ENCODE data around the gene TMEM205. TPM values are rescaled to one million over a fixed set of nuclear protein-coding genes. Genes with fewer than 3 reads are reported as not detected.
A peak's percentile ranks its signal among the peaks of the same experiment; 100 is the strongest.

The TMEM205 gene
- total and polyA plus RNA-seq, 2 of the 13 experiments (the other 11 are each of a cell fraction or from before 2014, with no cell fraction given), result 45.5 to 98.7 TPM

DNA sequence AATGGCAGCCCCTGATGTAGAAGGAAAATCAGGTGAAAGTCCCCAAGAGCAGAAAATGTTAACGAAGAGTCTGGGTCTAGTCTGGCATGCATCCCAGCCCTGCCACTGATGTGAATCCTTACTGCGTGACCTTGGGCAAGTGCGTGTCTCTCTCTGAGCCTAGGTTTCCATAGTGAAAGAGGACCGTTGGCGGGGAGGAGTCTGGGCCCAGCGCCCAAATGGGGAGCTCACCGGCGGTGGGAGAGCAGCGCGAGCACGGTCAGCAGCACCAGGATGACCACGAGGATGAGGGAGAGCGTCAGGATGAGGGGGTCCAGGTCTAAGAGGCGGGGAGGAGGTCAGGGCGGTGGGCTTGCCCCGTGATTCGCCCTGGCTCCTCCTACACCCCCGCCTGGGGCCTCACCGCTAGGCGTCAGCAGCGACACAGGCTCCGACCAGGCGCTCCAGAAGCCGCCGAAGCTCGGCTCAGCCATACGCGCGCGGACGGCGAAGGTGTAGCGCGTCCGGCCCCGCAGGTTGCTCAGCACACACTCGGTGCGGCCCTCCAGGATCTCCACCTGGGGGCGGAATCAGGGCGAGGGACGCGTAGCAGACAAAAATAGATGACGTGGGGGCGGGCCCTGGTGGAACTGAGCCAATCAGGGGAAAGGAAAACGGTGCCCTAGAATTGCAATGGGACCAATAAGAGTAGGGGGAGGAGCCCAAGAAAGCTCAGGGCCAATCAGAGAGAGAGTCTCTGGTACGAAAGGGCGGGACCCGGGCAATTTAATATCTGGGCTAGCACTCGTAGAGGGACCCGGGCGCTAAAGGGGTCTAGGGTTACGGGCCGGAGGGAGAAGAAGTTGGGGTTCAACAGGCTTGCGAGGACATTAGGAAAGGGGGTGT, 34.8 kb upstream of the TMEM205 start (continued):
- TF ChIP-seq ZNF567 (CRISPR knock-in tag; IDR thresholded peaks at IDR 0.05; ENCODE audit: borderline replicate concordance), result peak; percentile 66; the same call in 1 of the 2 replicates
- 0 out of 2 replicates have a peak, but pooled peaks have one; percentile 59 for TF ChIP-seq ZNF616 (CRISPR knock-in tag; IDR thresholded peaks at IDR 0.05; ENCODE audit: low read depth)
- no peak for TF ChIP-seq ZNF557 (CRISPR knock-in tag; IDR thresholded peaks at IDR 0.05)
- TF ChIP-seq, protein P1, sequence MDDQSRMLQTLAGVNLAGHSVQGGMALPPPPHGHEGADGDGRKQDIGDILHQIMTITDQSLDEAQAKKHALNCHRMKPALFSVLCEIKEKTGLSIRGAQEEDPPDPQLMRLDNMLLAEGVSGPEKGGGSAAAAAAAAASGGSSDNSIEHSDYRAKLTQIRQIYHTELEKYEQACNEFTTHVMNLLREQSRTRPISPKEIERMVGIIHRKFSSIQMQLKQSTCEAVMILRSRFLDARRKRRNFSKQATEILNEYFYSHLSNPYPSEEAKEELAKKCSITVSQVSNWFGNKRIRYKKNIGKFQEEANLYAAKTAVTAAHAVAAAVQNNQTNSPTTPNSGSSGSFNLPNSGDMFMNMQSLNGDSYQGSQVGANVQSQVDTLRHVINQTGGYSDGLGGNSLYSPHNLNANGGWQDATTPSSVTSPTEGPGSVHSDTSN (CRISPR knock-in tag; IDR thresholded peaks at IDR 0.05; ENCODE audit: borderline replicate concordance), result no peak
- TF ChIP-seq SRY (CRISPR knock-in tag; IDR thresholded peaks at IDR 0.05), result peak; percentile 91; the same call in 1 of the 2 replicates
- TF ChIP-seq FOSL2 (CRISPR knock-in tag; IDR thresholded peaks at IDR 0.05), result peak; percentile 64
- TF ChIP-seq MYNN (CRISPR knock-in tag; IDR thresholded peaks at IDR 0.05; ENCODE audit: low read depth), result no peak
- TF ChIP-seq EEA1 (CRISPR knock-in tag; IDR thresholded peaks at IDR 0.05; ENCODE audit: borderline replicate concordance), result peak; percentile 28; the same call in 1 of the 2 replicates
- TF ChIP-seq CENPT (CRISPR knock-in tag; IDR thresholded peaks at IDR 0.05; ENCODE audit: low read depth), result no peak
- TF ChIP-seq, protein P2, sequence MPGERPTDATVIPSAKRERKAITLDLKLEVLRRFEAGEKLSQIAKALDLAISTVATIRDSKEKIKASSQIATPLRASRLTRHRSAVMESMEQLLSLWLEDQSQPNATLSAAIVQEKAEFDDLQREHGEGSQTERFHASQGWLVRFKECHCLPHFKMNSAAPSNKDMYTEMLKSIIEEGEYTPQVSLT (CRISPR knock-in tag; IDR thresholded peaks at IDR 0.05; ENCODE audit: borderline replicate concordance, low read depth), result no peak
- no peak for TF ChIP-seq REXO4 (CRISPR knock-in tag; IDR thresholded peaks at IDR 0.05; ENCODE audit: borderline replicate concordance)
- TF ChIP-seq, protein P3, sequence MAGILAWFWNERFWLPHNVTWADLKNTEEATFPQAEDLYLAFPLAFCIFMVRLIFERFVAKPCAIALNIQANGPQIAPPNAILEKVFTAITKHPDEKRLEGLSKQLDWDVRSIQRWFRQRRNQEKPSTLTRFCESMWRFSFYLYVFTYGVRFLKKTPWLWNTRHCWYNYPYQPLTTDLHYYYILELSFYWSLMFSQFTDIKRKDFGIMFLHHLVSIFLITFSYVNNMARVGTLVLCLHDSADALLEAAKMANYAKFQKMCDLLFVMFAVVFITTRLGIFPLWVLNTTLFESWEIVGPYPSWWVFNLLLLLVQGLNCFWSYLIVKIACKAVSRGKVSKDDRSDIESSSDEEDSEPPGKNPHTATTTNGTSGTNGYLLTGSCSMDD (CRISPR knock-in tag; IDR thresholded peaks at IDR 0.05), result no peak
- peak; percentile 43 for TF ChIP-seq AGO2 (optimal IDR thresholded peaks at IDR 0.05; ENCODE audit: low read depth, low read length)
- no peak for TF ChIP-seq MBD4 (IDR thresholded peaks at IDR 0.05; ENCODE audit: borderline replicate concordance, low read length)
- TF ChIP-seq, protein P4, sequence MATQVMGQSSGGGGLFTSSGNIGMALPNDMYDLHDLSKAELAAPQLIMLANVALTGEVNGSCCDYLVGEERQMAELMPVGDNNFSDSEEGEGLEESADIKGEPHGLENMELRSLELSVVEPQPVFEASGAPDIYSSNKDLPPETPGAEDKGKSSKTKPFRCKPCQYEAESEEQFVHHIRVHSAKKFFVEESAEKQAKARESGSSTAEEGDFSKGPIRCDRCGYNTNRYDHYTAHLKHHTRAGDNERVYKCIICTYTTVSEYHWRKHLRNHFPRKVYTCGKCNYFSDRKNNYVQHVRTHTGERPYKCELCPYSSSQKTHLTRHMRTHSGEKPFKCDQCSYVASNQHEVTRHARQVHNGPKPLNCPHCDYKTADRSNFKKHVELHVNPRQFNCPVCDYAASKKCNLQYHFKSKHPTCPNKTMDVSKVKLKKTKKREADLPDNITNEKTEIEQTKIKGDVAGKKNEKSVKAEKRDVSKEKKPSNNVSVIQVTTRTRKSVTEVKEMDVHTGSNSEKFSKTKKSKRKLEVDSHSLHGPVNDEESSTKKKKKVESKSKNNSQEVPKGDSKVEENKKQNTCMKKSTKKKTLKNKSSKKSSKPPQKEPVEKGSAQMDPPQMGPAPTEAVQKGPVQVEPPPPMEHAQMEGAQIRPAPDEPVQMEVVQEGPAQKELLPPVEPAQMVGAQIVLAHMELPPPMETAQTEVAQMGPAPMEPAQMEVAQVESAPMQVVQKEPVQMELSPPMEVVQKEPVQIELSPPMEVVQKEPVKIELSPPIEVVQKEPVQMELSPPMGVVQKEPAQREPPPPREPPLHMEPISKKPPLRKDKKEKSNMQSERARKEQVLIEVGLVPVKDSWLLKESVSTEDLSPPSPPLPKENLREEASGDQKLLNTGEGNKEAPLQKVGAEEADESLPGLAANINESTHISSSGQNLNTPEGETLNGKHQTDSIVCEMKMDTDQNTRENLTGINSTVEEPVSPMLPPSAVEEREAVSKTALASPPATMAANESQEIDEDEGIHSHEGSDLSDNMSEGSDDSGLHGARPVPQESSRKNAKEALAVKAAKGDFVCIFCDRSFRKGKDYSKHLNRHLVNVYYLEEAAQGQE (IDR thresholded peaks at IDR 0.05; ENCODE audit: borderline replicate concordance in 1 of 2, low read depth in 1 of 2, low read length in 2 of 2), result peak in 1 of 2 experiments; percentile 18; a peak in 1 of 4 replicates
- TF ChIP-seq, protein P5, sequence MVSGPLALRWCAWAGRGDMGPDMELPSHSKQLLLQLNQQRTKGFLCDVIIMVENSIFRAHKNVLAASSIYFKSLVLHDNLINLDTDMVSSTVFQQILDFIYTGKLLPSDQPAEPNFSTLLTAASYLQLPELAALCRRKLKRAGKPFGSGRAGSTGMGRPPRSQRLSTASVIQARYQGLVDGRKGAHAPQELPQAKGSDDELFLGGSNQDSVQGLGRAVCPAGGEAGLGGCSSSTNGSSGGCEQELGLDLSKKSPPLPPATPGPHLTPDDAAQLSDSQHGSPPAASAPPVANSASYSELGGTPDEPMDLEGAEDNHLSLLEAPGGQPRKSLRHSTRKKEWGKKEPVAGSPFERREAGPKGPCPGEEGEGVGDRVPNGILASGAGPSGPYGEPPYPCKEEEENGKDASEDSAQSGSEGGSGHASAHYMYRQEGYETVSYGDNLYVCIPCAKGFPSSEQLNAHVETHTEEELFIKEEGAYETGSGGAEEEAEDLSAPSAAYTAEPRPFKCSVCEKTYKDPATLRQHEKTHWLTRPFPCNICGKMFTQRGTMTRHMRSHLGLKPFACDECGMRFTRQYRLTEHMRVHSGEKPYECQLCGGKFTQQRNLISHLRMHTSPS (CRISPR knock-in tag; IDR thresholded peaks at IDR 0.05; ENCODE audit: low read depth), result no peak
- peak; percentile 95 for TF ChIP-seq MEF2D (CRISPR knock-in tag; IDR thresholded peaks at IDR 0.05)
- peak; percentile 95 for TF ChIP-seq ZNF768 (CRISPR knock-in tag; IDR thresholded peaks at IDR 0.05)
- TF ChIP-seq ZSCAN31 (CRISPR knock-in tag; IDR thresholded peaks at IDR 0.05; ENCODE audit: low read depth), result no peak
- TF ChIP-seq MATR3 (CRISPR knock-in tag; IDR thresholded peaks at IDR 0.05), result no peak
